H1 (cell line): ENCODE data around the gene C6orf58. TPM values are rescaled to one million over a fixed set of nuclear protein-coding genes. Genes with fewer than 3 reads are reported as not detected.

Source experiments
- ASH2L ChIP-seq: fragments of 200-600, 300-600 bp; sonication (generic); IDR thresholded peaks from one replicate; pipeline ENCODE4 v1.7.1; 2017; ENCODE audit warnings: low read length
- BCL11A ChIP-seq, 2 experiments: IDR thresholded peaks; one replicate each; pipeline ENCODE4 v1.6.1; 2011; ENCODE audit warnings: low read depth in 2 of 2, low read length in 2 of 2, mild to moderate bottlenecking in 2 of 2
- FOSL1 ChIP-seq: IDR thresholded peaks from 2 replicates; pipeline ENCODE4 v1.6.1; 2011; ENCODE audit warnings: mild to moderate bottlenecking, low read depth, low read length, moderate library complexity; ENCODE audit not compliant: insufficient read depth
- HDAC2 ChIP-seq, 2 experiments: fragments of 300-600 bp in 1 of 2; sonication (generic) in 1 of 2; IDR thresholded peaks; 2 replicates each; pipeline ENCODE4 v1.6.1; 2011 to 2012; ENCODE audit warnings: low read depth in 2 of 2, low read length in 2 of 2, mild to moderate bottlenecking in 2 of 2, moderate library complexity in 2 of 2, borderline replicate concordance in 1 of 2, inconsistent platforms in 1 of 2
- MAFK ChIP-seq: IDR thresholded peaks from 2 replicates; pipeline ENCODE4 v1.6.1; 2012; ENCODE audit warnings: low read depth, mild to moderate bottlenecking, improper control_type of control experiment, low read length
- RNF2 ChIP-seq: fragments of 200-900, 300-1000 bp; sonication (generic); IDR thresholded peaks from 2 replicates; pipeline ENCODE4 v1.7.1; 2016; ENCODE audit warnings: borderline replicate concordance, low read depth, mild to moderate bottlenecking, antibody characterized with exemption, low read length; ENCODE audit not compliant: poor library complexity, severe bottlenecking; ENCODE audit errors: missing control alignments
- SP2 ChIP-seq: IDR thresholded peaks from 2 replicates; pipeline ENCODE4 v1.6.1; 2012; ENCODE audit warnings: mild to moderate bottlenecking, low read length, inconsistent platforms
- SP4 ChIP-seq: IDR thresholded peaks from 2 replicates; pipeline ENCODE4 v1.6.1; 2012; ENCODE audit warnings: low read length, inconsistent platforms
- TEAD4 ChIP-seq: IDR thresholded peaks from 2 replicates; pipeline ENCODE4 v1.6.1; 2012; ENCODE audit warnings: low read depth, low read length, inconsistent platforms, mixed read lengths
- polyA plus RNA-seq, 7 experiments: library from polyadenylated mRNA; depleted of rRNA in 3 of 7; stranded (reverse) in 5 of 7; unstranded in 2 of 7; fragments of >200 nt in 5 of 7; fragments of 200-250 nt in 2 of 7; gene quantifications; 1 replicate in 5 of 7; 2 replicates in 1 of 7; 4 replicates in 1 of 7; pipeline versions ENCODE4 v1.2.1 to v1.2.3, GENCODE V29; 2011 to 2013; ENCODE audit warnings: missing spikeins in 2 of 7, mixed read lengths in 2 of 7
- total RNA-seq: library from RNA; stranded (reverse); fragmentation: NEBNext Ultra II Directional; extraction: Animal tissue kit (Norgen Biotek cat#: 25700); gene quantifications from 2 replicates; pipeline ENCODE4 v1.2.1, GENCODE V29; 2021

Gene C6orf58
- total and polyA plus RNA-seq, 2 of the 8 experiments (the other 6 are each of a cell fraction or from before 2014, with no cell fraction given): not detected

GRCh38 chr6:127576874-127577273 lies at the start of gene C6orf58 (continued):
- TF ChIP-seq ASH2L (no peak), SP4 (no peak), BCL11A (IDR thresholded peaks at IDR 0.05; ENCODE audit: low read depth in 2 of 2, low read length in 2 of 2) (no peak), SP2 (no peak), RNF2 (no peak), MAFK (no peak), HDAC2 (IDR thresholded peaks at IDR 0.05; ENCODE audit: borderline replicate concordance in 1 of 2, low read depth in 2 of 2, low read length in 2 of 2) (no peak), TEAD4 (no peak), FOSL1 (no peak)
- TF ChIP-seq, all 59 proteins: peak for 0
